Breast epithelium (tissue), 3 donors: ENCODE measurements around the gene DAPK2.

Experiments
- CTCF ChIP-seq, 3 donors: fragments of 450-650 bp; IDR thresholded peaks; one replicate each; pipeline ENCODE4 v1.5.1; 2016 to 2017; ENCODE audit warnings: antibody characterized with exemption in 3 of 3, mild to moderate bottlenecking in 3 of 3, moderate library complexity in 3 of 3
- POLR2A ChIP-seq: fragments of 450-650 bp; IDR thresholded peaks from one replicate; pipeline ENCODE4 v1.6.1; 2016; ENCODE audit warnings: antibody characterized with exemption, mild to moderate bottlenecking, moderate library complexity

- TF ChIP-seq CTCF (IDR thresholded peaks at IDR 0.05): no peak
- no peak for TF ChIP-seq POLR2A
Measured at GRCh38 chr15:63972801-63973200, 73.5 kb downstream of the DAPK2 start.
